Liver (tissue), 9 donors: ENCODE measurements around the gene SPAG4. TPM values are rescaled to one million over a fixed set of nuclear protein-coding genes. Genes with fewer than 3 reads are reported as not detected.

Experiments used
- DNase-seq: peaks from one replicate; pipeline ENCODE4 v3.0.0-alpha.2; 2017; ENCODE audit warnings: low spot score
- H3K27ac ChIP-seq, 2 donors: one replicate each; pipeline ENCODE4 v1.7.0; 2013; ENCODE audit warnings: inconsistent platforms in 2 of 2, low read length in 2 of 2, control low read depth in 1 of 2, low read depth in 1 of 2, mild to moderate bottlenecking in 1 of 2
- H3K27me3 ChIP-seq, 4 donors: one replicate each; pipeline versions ENCODE4 v1.6.1 to v1.7.0; 2013; ENCODE audit warnings: low read length in 3 of 4, inconsistent platforms in 1 of 4, mild to moderate bottlenecking in 1 of 4, moderate library complexity in 1 of 4; ENCODE audit not compliant: control insufficient read depth in 4 of 4, insufficient read depth in 4 of 4
- H3K36me3 ChIP-seq, 4 donors: one replicate each; pipeline versions ENCODE4 v1.6.1 to v1.7.0; 2013; ENCODE audit warnings: low read length in 3 of 4, mild to moderate bottlenecking in 3 of 4, low read depth in 1 of 4, moderate library complexity in 1 of 4; ENCODE audit not compliant: control insufficient read depth in 4 of 4, insufficient read depth in 3 of 4
- H3K4me1 ChIP-seq, 4 donors: one replicate each; pipeline versions ENCODE4 v1.6.1 to v1.7.0; 2013; ENCODE audit warnings: low read length in 3 of 4, mild to moderate bottlenecking in 3 of 4, moderate library complexity in 1 of 4; ENCODE audit not compliant: control insufficient read depth in 4 of 4, insufficient read depth in 4 of 4
- H3K4me3 ChIP-seq, 3 donors: one replicate each; pipeline versions ENCODE4 v1.6.1 to v1.7.0; 2013; ENCODE audit warnings: low read length in 3 of 3, control low read depth in 1 of 3, low read depth in 1 of 3, mild to moderate bottlenecking in 1 of 3
- H3K9ac ChIP-seq, 2 donors: one replicate each; pipeline ENCODE4 v1.7.0; 2013; ENCODE audit warnings: low read length in 2 of 2, mild to moderate bottlenecking in 2 of 2, moderate library complexity in 2 of 2, control low read depth in 1 of 2, low read depth in 1 of 2
- H3K9me3 ChIP-seq, 4 donors: one replicate each; pipeline versions ENCODE4 v1.6.1 to v1.7.0; 2013; ENCODE audit warnings: low read length in 3 of 4; ENCODE audit not compliant: control insufficient read depth in 4 of 4
- EGR1 ChIP-seq, 2 donors: IDR thresholded peaks; 2 replicates each; pipeline ENCODE4 v1.6.1; 2016 to 2018; ENCODE audit warnings: antibody characterized with exemption in 2 of 2, low read depth in 2 of 2
- FOXA1 ChIP-seq: IDR thresholded peaks from 2 replicates; pipeline ENCODE4 v1.6.1; 2016; ENCODE audit warnings: antibody characterized with exemption
- FOXA2 ChIP-seq: IDR thresholded peaks from 2 replicates; pipeline ENCODE4 v1.6.1; 2016; ENCODE audit warnings: antibody characterized with exemption
- GABPA ChIP-seq, 2 donors: IDR thresholded peaks in 1 of 2; conservative IDR thresholded peaks in 1 of 2; 2 replicates each; pipeline ENCODE4 v1.6.1; 2016; ENCODE audit warnings: antibody characterized with exemption in 2 of 2, mild to moderate bottlenecking in 1 of 2, moderate library complexity in 1 of 2
- HNF4A ChIP-seq, 2 donors: conservative IDR thresholded peaks; 2 replicates each; pipeline ENCODE4 v1.6.1; 2016; ENCODE audit warnings: antibody characterized with exemption in 2 of 2, mild to moderate bottlenecking in 2 of 2
- JUND ChIP-seq, 2 donors: IDR thresholded peaks; 2 replicates each; pipeline ENCODE4 v1.6.1; 2016; ENCODE audit warnings: antibody characterized with exemption in 2 of 2
- NR2F2 ChIP-seq: IDR thresholded peaks from 2 replicates; pipeline ENCODE4 v1.6.1; 2016; ENCODE audit warnings: antibody characterized with exemption
- RAD21 ChIP-seq, 2 donors: IDR thresholded peaks; 2 replicates each; pipeline ENCODE4 v1.6.1; 2016; ENCODE audit warnings: antibody characterized with exemption in 2 of 2, mild to moderate bottlenecking in 2 of 2
- REST ChIP-seq: IDR thresholded peaks from 2 replicates; pipeline ENCODE4 v1.6.1; 2016; ENCODE audit warnings: antibody characterized with exemption, mild to moderate bottlenecking
- RXRA ChIP-seq, 2 donors: IDR thresholded peaks; 2 replicates each; pipeline ENCODE4 v1.6.1; 2017 to 2018; ENCODE audit warnings: antibody characterized with exemption in 2 of 2, mild to moderate bottlenecking in 1 of 2
- SP1 ChIP-seq: IDR thresholded peaks from 2 replicates; pipeline ENCODE4 v1.6.1; 2018; ENCODE audit warnings: antibody characterized with exemption, mild to moderate bottlenecking
- TAF1 ChIP-seq: conservative IDR thresholded peaks from 2 replicates; pipeline ENCODE4 v1.6.1; 2016; ENCODE audit warnings: antibody characterized with exemption, mild to moderate bottlenecking
- YY1 ChIP-seq: IDR thresholded peaks from 2 replicates; pipeline ENCODE4 v1.6.1; 2016; ENCODE audit warnings: antibody characterized with exemption, mild to moderate bottlenecking
- WGBS: extraction: QIAGEN DNeasy Blood & Tissue Kit; methylation state at CpG from one replicate; pipeline ENCODE4 v1.1.7; 2013; 5-methylcytosine and 5-hydroxymethylcytosine counted together
- polyA plus RNA-seq, 2 donors: library from polyadenylated mRNA; stranded (reverse) in 1 of 2; unstranded in 1 of 2; fragments of 200-250 nt in 1 of 2; fragments of >200 nt in 1 of 2; fragmentation: Nextera tagmentation in 1 of 2; extraction: Ambion mirVana in 1 of 2; gene quantifications; one replicate each; pipeline versions ENCODE4 v1.2.1 to v1.2.3, GENCODE V29; 2013 to 2015
- total RNA-seq, 2 donors: library from RNA; depleted of rRNA; stranded (reverse); fragments of >200 nt; gene quantifications; one replicate each; pipeline ENCODE4 v1.2.3, GENCODE V29; 2014
- TF ChIP-seq, protein P1 (sequence below): IDR thresholded peaks from 2 replicates; pipeline ENCODE4 v1.6.1; 2016; ENCODE audit warnings: antibody characterized with exemption
- TF ChIP-seq, protein P2 (sequence below): IDR thresholded peaks from 2 replicates; pipeline ENCODE4 v1.6.1; 2016; ENCODE audit warnings: antibody characterized with exemption
- TF ChIP-seq, protein P3 (sequence below): fragments of 150-350 bp; IDR thresholded peaks from 2 replicates; pipeline ENCODE4 v1.5.1; 2017; ENCODE audit warnings: improper control_type of control experiment, low read depth, low read length; ENCODE audit not compliant: missing input control
- donor health status: healthy.
- donor health status: healthy.
- donor health status: healthy.
- donor health status: healthy.
- donor health status: healthy.

The SPAG4 gene
- total and polyA plus RNA-seq, 4 donors, result 2.1 to 4.6 (median 3.4) TPM

DNA sequence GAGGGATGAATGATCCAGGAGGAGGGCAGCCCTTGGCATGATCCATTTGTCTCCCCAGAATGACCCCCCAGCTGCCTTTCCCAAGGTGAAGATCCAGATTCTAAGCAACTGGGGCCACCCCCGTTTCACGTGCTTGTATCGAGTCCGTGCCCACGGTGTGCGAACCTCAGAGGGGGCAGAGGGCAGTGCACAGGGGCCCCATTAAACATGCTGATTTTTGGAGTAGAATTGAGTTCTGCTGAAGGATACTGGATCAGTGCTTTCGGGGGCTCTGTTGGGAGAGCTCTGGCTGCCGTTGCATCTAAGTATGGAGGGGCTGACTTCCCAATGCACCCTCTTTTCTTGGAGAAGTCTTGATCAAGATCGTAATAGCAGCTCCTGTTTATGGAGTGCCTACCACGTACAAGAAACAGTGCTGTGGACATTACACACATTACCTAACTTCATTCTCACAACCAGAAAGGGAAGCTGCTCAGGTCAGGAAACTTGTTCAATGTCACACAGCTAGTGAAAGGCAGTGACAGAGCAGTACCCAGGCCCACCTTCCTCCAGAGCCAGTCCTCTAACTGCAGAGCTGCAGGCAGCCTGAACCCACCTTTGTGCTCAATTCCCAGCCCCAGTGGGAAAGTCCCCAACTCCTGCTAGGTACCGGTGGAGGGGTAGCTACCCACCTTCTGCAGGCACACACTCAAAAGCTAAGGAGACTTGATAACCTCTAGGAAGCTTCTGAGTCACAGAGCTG, 5.4 kb downstream of the SPAG4 start:
- TF ChIP-seq, protein P1, sequence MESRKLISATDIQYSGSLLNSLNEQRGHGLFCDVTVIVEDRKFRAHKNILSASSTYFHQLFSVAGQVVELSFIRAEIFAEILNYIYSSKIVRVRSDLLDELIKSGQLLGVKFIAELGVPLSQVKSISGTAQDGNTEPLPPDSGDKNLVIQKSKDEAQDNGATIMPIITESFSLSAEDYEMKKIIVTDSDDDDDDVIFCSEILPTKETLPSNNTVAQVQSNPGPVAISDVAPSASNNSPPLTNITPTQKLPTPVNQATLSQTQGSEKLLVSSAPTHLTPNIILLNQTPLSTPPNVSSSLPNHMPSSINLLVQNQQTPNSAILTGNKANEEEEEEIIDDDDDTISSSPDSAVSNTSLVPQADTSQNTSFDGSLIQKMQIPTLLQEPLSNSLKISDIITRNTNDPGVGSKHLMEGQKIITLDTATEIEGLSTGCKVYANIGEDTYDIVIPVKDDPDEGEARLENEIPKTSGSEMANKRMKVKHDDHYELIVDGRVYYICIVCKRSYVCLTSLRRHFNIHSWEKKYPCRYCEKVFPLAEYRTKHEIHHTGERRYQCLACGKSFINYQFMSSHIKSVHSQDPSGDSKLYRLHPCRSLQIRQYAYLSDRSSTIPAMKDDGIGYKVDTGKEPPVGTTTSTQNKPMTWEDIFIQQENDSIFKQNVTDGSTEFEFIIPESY, result no peak
- TF ChIP-seq RXRA (IDR thresholded peaks at IDR 0.05) (no peak), SP1 (no peak), GABPA (IDR thresholded peaks at IDR 0.05 in 1 of 2, conservative IDR thresholded peaks at IDR 0.05 in 1 of 2) (no peak), YY1 (no peak), NR2F2 (no peak), RAD21 (IDR thresholded peaks at IDR 0.05) (no peak), REST (no peak), FOXA1 (no peak), FOXA2 (no peak), EGR1 (IDR thresholded peaks at IDR 0.05; ENCODE audit: low read depth in 2 of 2) (no peak), JUND (IDR thresholded peaks at IDR 0.05) (no peak), TAF1 (no peak), HNF4A (conservative IDR thresholded peaks at IDR 0.05) (no peak)
- TF ChIP-seq, protein P2, sequence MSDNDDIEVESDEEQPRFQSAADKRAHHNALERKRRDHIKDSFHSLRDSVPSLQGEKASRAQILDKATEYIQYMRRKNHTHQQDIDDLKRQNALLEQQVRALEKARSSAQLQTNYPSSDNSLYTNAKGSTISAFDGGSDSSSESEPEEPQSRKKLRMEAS, result no peak
- TF ChIP-seq, protein P3, sequence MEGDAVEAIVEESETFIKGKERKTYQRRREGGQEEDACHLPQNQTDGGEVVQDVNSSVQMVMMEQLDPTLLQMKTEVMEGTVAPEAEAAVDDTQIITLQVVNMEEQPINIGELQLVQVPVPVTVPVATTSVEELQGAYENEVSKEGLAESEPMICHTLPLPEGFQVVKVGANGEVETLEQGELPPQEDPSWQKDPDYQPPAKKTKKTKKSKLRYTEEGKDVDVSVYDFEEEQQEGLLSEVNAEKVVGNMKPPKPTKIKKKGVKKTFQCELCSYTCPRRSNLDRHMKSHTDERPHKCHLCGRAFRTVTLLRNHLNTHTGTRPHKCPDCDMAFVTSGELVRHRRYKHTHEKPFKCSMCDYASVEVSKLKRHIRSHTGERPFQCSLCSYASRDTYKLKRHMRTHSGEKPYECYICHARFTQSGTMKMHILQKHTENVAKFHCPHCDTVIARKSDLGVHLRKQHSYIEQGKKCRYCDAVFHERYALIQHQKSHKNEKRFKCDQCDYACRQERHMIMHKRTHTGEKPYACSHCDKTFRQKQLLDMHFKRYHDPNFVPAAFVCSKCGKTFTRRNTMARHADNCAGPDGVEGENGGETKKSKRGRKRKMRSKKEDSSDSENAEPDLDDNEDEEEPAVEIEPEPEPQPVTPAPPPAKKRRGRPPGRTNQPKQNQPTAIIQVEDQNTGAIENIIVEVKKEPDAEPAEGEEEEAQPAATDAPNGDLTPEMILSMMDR, result no peak

More for the DNA sequence above, 5.4 kb downstream of the SPAG4 start:
- no peak for DNase-seq
- Histone ChIP-seq H3K9me3 (no peaks in the 10 kb centered on the region), H3K27ac (no peak overlapping the region), H3K4me3 (no peak overlapping the region), H3K9ac (no peak overlapping the region), H3K27me3 (no peaks in the 10 kb centered on the region), H3K36me3 (peaks cover 3 to 9% (median 5%) of the 10 kb centered on the region in 4 donors), H3K4me1 (peaks cover 10 to 30% (median 22%) of the 10 kb centered on the region in 4 donors)
- WGBS, result 96% methylated on average over 11 of the region's 11 CpGs
